Suppressor macrophage treated with lipopolysaccharide for 4 hours (primary cell): ENCODE results near the gene CCDC27.
"Not testable (repeated sequence)": the region's sequence is repeated elsewhere in the genome, so short reads cannot be mapped to it uniquely, and the experiment has no call there.

Source experiments
- DNase-seq: peaks from one replicate; pipeline ENCODE4 v3.0.0-alpha.2; 2020

Gene CCDC27

GRCh38 chr1:3800795-3801194, 48.5 kb downstream of the CCDC27 start:
- DNase-seq: not testable (repeated sequence)

DNA sequence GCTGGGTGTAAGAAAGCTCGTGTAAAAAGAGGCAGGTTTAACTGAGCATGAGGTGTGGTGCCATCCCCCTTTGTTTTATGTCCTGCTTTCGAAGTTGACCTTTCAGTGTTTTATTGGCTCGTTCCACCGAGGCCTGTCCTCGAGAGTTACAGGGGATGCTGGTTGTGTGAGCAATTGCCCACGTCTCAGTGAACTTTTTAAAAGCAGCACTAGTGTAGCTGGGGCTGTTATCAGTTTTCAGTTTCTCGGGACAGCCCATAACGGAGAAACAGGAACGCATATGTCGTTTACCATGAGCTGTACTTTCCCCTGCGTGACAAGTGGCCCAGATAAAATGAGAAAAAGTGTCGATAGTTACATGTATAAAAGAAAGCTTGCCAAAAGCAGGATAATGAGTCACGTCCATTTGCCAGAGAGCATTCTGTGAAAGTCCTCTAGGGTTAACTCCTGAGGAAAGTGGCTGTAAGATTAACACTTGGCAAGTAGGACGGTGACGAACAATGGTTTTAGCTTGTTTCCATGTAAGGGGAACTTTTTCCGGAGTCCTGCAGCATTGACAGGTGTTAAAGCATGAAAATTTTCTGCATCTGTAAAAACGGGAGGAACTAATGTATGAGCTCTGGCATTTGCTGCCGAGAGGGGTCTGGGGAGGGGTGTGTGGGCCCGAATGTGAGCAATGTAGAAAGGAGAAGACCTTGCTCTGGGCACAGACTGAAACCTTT, 51.8 kb downstream of the CCDC27 start:
- no peak for DNase-seq

DNA sequence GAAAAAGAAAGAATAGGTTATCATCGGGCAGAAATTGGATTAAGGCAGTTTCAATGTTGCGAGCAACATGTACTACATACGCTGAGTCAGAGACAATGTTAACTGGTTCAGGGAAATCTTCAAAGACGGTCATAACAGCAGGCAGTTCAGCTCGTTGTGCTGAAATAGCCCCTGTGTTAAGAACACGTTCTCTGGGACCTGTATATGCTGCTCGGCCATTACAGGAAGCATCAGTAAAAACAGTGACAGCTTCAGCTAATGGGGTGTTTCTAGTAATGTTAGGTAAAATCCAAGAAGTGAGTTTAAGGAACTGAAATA, 52.3 kb downstream of the CCDC27 start:
- DNase-seq: not testable (repeated sequence)

DNA sequence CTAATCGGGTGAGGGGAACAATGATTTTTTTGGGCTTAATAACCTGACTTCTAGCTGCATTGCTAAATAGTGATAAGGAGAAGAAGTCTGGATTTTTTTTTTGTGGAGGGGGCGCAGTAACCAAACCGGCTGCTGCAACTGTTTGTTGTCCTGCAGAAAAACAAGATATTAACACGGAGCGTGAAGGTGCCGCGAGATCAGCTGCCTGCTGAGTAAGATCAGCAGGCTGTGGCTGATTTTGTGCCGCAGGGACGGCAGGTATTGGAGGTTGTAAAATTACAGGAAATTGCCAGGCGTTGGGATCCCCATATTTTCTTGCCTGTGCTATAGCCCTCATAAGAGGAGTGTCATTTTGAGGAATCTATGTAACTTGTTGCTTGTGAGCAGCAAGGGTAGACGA, 52.8 kb downstream of the CCDC27 start:
- no peak for DNase-seq

GRCh38 chr1:3807769-3808168, 55.5 kb downstream of the CCDC27 start:
- DNase-seq: no peak

DNA sequence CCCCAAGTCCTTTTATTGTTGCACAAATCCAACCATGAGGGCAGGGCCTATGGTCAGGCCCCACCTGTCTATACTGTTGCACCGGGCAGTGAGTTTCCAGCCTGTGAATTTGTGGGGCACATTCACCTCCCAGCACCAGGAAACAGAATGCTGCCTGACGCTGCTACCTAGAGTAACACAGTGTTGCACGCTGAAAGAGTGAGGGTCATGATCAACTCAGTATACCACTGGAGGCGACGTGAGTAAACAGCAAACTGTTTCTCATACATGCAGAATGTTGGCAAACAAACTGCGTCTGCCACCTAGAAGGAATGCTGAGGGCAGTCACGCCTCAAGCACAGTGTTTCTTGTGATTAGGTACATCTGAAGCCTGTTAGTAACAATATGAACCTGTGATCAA, 57.4 kb downstream of the CCDC27 start:
- DNase-seq: no peak

GRCh38 chr1:3810149-3810761, 58.0 kb downstream of the CCDC27 start:
- not testable (repeated sequence) for DNase-seq

- DNase-seq: no peak
These were observed 59.3 kb downstream of the CCDC27 start for GRCh38 chr1:3811595-3811911.

- no peak for DNase-seq
These were observed 61.8 kb downstream of the CCDC27 start for GRCh38 chr1:3814065-3814464.

GRCh38 chr1:3814771-3815561, 62.7 kb downstream of the CCDC27 start:
- no peak for DNase-seq

- DNase-seq: no peak
These were observed 64.3 kb downstream of the CCDC27 start for GRCh38 chr1:3816331-3817137.

DNA sequence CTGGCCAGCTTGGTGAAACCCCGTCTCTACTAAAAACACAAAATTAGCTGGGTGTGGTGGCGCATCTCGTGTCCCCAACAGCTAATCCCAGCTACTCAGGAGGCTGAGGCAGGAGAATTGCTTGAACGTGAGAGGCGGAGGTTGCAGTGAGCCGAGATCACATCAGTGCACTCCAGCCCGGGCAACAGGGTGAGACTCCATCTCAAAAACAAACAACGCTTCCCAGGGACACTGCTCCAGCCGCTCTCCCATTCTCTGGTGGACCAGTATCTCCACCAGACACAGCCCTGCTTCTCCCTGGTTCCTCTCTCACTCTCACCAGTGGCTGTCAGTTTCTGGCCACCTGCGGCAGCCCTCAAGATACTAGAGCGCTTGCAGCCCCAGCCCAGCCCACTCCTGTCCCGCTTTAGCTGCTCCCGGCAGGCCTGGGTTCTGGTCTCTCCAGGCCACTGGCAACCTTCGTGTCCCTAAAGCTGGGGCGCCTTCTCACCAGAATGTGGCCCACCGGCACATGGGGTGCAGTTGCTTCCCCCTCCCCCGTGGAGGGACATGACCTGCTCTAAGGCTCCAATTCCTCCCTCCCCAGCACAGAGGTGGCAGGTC, 65.0 kb downstream of the CCDC27 start:
- DNase-seq: no peak

GRCh38 chr1:3817821-3818597, 65.8 kb downstream of the CCDC27 start:
- no peak for DNase-seq

DNA sequence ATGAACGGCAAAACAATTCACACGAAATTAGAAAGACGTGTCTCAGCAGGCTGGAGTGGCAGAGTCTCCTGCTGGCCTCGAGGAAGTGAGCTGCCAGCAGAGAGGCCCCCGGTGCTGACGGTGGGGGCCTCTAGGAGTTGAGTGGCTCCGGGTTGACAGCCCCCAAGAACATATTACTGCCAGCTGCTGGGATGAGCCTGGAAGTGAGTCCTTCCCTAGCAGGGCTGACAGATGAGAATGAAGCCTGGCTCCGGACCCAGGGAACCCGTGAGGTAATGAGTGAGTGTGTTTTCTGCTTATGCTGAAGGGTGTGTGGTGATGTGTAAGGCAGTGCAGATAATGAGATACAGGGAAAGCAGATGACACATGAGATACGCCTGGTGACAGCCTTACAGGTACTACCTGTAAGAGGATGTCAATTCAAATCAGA, 67.5 kb downstream of the CCDC27 start:
- DNase-seq: no peak

DNA sequence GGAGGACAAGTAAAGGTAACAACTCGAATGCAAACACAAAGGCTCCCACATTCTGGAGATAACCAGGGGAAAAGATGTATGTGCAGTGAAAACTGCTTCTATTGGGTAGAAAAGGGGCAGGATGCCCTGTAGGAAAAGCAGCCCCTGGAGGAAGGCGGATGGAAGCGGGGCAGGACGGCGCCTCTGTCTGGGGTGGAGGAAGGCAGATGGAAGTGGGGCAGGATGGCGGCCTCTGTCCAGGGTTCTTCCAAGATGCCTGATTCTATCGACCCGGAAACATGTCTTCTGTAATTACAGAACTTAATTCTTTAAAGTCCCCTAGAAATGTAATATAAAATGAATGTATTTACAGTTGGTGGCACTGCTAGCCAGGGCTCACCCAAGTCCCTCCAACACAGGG, 68.1 kb downstream of the CCDC27 start:
- DNase-seq: no peak

DNA sequence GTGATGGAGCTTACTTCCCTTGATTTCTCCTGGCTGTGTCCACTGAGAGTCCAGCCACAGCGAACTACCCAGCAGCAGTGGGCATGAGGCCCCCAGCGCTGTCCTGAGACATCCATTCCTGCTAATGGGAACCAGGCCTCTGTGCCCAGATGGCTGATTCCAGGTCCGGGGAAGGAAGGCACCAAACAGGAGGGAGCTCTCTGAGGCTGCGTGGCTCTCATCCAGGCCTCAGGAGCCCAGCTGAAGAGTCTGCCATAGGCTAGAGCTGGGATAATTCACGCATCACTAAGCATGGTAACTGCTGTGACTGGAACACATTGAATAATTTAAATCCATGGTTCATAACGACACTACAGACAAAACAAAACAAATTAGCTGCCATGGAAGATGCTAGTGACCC, 68.8 kb downstream of the CCDC27 start:
- no peak for DNase-seq
